ENCODE data around the gene KNDC1.

KNDC1 gene

GRCh38 chr10:133195096-133195495 lies 35.1 kb downstream of the KNDC1 start:
- no peak for DNase-seq

DNA sequence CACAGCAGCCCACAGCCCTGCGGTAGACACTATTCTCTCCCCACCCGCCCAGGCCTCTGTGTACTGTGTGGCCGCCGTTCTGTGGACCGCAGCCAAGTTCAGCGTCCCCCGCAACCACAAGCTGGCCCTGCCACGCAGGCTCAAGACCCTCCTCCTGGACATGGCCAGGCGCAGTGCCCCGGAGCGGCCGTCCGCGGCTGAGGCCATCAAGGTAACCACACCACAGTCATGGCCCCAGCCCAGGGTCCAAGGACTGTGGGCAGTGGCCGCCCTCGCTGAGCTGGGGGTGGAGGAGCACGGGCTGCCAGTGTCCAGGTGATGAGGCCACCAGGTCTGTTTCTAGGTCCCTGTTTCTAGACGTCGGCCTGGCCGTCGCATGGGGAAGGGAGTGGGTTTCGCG lies 35.6 kb downstream of the KNDC1 start:
- DNase-seq: no peak

GRCh38 chr10:133196221-133196915 lies 36.3 kb downstream of the KNDC1 start:
- no peak for DNase-seq

DNA sequence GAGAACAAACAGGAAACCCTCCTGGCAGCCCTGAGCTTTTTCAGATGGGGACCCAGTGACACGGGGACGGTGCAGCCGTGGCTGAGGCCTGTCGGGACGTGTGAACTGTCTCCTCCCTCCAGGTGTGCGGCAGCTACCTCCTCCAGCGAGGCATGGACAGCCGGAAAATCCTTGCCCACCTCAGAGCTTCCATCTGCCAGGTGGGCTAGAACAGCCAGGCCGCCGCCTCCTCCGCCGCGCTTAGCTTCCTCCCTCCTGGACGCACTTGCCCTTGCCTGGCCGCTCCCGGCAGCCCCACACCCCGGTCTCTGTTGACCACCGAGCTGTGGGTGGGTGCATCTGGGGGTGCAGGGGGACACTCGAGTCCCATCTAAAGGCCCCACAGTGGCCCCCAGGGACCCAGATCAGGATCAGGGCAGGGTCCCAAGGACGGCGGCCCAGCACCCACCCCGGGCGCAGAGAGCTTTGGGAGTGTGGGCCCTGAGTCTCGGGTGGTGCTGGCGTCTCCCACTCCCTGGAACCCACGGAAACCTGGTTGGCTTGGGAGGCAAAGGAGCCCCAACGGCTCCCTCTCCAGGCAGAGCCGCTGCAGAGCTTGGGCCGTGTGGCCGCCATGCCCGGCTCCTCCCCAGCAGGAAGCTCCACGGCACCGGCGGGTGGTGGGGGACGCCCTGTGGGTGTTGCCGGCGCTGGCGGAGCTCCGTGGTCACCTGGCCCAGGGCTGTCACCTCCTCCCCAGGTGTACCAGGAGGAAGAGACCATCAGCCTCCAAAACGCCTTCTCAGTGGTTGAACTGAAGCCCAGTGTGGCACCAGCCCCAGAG lies 37.1 kb downstream of the KNDC1 start:
- DNase-seq: no peak

DNA sequence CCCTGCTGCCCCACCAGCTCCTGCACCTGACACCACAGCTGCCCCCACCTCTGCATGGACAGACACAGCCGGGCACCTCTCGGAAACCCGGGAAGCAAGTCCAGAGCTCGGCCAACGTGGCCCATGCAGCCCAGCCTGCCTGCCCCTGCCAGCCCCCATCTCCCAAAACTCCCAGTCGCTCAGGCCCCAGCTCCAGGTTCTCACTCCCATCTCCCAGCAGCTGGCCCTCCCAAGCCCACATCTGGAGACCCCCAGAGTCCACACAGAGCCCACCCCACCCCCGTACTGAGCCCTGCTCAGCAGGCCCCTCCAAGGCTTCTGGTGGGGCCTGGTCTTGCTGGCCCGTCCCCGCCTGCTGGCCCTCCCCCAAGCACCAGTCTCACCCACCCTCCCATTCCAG lies 37.8 kb downstream of the KNDC1 start:
- no peak for DNase-seq

GRCh38 chr10:133198206-133198605 lies 38.2 kb downstream of the KNDC1 start:
- DNase-seq: no peak

- no peak for DNase-seq
Observed at GRCh38 chr10:133198621-133199487, 38.8 kb downstream of the KNDC1 start.

DNA sequence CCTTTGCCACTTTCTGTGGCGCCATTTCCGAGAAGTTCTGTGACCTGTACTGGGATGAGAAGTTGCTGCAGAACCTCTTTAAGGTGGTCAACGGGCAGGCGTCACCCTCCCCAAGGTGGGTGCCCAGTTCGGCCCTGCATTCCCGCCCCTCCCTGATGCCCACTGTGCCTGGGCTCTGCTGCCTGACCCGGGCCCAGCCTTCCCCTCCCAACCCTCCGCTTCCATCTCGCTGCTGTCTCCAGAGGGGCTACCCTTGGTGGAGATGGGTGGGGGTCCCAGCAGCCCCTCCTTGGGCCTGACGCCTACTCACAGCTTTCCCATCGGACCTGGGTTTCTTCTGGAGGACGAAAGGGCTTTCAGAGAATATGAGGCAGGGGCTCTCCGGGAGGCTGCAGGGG lies 39.5 kb downstream of the KNDC1 start:
- DNase-seq: no peak

- DNase-seq: no peak
Observed at GRCh38 chr10:133199992-133200611, 40.1 kb downstream of the KNDC1 start.

DNA sequence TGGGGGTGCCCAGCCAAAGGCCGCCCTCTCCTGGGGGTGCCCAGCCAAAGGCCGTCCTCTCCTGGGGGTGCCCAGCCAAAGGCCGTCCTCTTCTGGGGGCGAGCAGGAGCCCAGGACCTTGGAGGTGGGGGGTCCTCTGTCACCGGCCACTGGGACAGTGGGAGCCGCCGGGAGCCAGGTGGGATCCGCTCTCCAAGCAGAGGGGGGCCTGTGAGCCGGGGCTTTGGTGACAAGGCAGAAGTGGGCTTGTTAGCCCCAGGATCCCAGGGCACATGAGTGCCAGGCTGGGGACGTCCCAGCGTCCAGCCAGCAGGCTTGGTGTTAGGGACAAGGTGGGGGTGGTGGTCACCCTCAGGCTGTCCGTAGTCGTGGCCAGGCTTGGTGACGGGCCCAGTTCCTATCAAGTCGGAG lies 40.6 kb downstream of the KNDC1 start:
- DNase-seq: no peak

DNA sequence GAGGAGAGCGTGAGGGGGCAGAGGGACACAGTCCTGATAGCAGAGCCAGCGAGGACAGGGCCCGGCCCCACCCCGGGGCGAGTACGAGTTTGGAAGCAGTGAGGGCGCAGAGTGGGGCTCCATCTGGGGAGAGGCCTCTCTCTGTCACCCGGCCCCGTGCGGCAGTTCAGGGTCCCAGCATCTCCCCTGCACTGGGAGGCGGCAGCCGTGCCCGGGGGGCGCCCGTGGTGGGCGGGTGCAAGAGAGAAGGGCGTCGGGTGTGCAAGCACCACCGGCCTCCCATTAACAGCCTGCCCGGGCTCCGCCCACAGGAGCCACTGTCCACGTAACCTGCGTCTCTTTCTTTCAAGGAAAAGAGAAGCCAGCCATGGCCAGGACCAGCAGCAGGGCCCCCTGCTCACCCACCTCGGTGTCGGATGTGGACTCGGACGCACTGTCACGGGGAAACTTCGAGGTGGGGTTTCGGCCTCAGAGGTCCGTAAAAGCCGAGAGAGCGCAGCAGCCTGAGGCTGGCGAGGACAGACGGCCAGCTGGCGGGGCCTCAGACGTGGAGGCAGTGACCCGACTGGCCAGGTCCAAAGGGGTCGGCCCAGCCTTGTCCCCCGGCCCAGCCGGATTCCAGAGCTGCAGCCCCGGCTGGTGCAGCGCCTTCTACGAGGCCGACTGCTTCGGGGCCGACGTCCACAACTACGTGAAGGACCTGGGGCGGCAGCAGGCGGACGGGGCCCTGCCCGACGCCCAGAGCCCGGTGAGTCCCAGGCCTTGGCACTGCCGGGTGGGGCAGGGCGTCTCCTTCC lies 41.3 kb downstream of the KNDC1 start:
- no peak for DNase-seq

- DNase-seq: no peak
Observed at GRCh38 chr10:133201948-133202725, 42.1 kb downstream of the KNDC1 start.

- DNase-seq: no peak
Observed at GRCh38 chr10:133202778-133203651, 43.0 kb downstream of the KNDC1 start.

DNA sequence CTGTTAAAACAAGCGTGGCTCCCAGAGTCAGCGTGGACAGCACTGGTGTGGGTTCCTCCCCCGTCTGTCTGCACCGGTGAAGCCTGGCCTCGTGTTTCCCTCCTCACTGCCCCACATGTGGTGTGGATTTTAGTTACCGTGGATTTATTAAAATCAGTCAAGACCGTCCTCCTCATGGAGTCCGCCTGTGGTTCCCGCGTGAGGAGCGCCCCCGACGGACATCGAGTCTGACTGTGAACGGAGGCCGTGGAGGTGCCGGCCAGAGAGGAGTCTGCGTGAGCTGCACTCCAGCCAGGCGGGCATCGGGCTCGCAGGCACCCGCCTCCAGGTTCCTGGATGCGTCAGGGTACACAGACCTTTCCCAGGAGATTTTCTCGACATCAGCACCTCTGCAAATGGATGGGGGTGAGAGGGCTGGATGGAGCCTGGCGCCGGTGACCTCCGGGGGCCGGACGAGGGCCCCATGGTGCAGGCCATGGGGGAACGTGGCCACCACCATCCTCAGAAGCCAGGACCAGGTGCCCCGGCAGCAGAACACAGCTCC lies 43.7 kb downstream of the KNDC1 start:
- DNase-seq: no peak

DNA sequence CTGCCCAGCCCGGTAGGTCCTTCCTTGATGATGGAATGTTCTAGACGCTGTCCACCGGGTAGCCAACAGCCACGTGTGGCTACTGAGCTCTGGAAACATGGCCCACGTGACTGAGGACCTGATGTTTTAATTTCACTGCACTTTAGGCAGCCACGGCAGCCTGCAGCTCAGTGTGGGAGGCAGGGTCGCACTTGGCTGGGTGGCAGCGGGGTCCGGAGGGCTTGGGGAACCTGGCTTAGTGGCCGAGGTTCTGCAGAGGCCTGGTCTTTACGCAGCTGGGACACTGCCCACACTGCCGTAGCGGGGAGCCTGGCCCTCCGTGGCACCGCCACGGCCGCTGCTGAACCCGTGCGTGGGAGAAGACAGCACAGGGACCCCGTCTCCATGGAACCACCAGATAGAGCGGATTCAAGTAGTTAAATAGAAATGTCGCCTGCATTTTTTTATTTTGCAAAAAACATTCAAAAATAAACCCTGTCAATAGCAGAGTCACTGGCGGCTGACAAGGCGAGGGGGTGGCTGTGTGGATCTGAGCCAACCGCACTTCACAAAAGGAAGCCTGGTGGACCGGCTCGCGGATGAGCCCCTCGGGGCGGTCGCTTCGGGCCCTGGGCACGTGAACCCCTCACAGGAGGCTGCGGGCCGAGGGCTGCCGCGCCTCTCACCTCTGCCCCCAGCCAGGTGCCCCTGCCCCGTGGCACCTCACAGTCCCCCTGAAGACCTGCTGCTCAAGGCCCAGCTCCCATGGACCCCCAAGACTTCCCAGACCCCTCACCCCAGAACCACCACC lies 44.4 kb downstream of the KNDC1 start:
- DNase-seq: no peak

DNA sequence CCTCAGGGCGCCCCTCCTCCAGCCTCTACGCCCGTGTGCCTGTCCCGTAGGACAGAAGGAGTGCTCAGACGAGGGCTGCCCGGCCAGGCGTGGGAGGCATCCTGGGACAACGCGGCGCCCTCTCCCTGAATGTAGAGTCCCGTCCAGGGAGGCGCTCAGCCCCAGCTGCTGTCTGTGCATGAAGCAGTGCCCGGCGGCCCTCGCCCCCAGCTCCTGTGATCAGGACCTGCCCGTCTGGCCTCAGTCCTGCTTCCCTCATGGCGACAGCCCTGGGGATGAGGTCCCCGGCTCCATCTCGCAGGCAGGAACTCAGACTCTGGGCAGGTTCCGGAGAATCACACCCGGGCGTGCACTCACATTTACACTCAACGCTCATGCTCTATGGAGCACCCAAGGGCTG lies 45.1 kb downstream of the KNDC1 start:
- DNase-seq: no peak

GRCh38 chr10:133206356-133207040 lies 46.5 kb downstream of the KNDC1 start:
- no peak for DNase-seq

DNA sequence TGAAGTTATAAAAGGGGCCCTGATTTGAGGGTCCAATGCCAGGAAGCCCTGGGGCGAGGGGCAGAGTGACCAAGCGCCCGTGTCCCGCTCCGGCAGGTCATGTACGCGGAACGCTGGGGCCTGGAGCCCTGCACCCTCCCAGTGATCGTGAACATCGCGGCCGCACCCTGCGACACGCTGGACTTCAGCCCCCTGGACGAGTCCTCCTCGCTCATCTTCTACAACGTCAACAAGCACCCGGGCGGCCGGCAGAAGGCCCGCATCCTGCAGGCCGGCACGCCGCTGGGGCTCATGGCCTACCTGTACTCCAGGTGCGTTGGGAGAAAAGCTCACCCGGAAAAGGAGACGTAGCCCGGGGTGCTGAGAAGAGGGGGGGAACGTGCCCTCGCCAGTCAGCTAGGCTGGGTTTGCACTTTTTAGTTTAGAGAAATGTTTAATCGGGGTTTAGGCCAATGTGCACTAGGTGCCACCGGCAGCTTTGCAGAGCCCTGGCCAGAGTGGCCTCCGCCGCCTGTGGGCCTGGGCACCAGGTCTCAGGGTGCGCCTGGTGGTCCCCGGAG lies 47.1 kb downstream of the KNDC1 start:
- no peak for DNase-seq
